Bronchial epithelial cell (primary cell): ENCODE data around the gene RECQL5. TPM values are rescaled to one million over a fixed set of nuclear protein-coding genes. Genes with fewer than 3 reads are reported as not detected.

Experiments
- DNase-seq: peaks from one replicate; pipeline ENCODE4 v3.0.0-alpha.2; 2010; ENCODE audit warnings: low read depth
- FAIRE-seq: peaks from 2 replicates; lab custom pipeline; 2011; peaks lifted over from hg19 to GRCh38; lab: Jason Lieb, UNC
- H3K27me3 ChIP-seq: 2 replicates; pipeline ENCODE4 v1.5.1; 2011; ENCODE audit warnings: low read length; ENCODE audit not compliant: control insufficient read depth, insufficient read depth
- H3K36me3 ChIP-seq: 2 replicates; pipeline ENCODE4 v1.5.1; 2011; ENCODE audit warnings: low read length; ENCODE audit not compliant: control insufficient read depth, insufficient read depth
- H3K4me3 ChIP-seq: 2 replicates; pipeline ENCODE4 v1.5.1; 2011; ENCODE audit warnings: mild to moderate bottlenecking, low read depth, low read length, control low read depth
- CTCF ChIP-seq: IDR thresholded peaks from 2 replicates; pipeline ENCODE4 v1.5.1; 2011; ENCODE audit warnings: mild to moderate bottlenecking, moderate library complexity, low read length, control low read depth, inconsistent platforms; ENCODE audit not compliant: insufficient read depth, severe bottlenecking
- total RNA-seq: library from RNA; depleted of rRNA; stranded (reverse); fragments of >200 nt; gene quantifications from 2 replicates; pipeline ENCODE4 v1.2.1, GENCODE V29; 2014

Gene RECQL5
- total RNA-seq, 1 donor from 2014 or later = 11.6 TPM

- peak; percentile 58 for TF ChIP-seq CTCF
- Histone ChIP-seq H3K4me3 (no peak overlapping the region), H3K27me3 (no peaks in the 10 kb centered on the region), H3K36me3 (no peaks in the 10 kb centered on the region)
- DNase-seq = peak; percentile 10
- FAIRE-seq = no peak
These were observed 47.2 kb downstream of the RECQL5 start for GRCh38 chr17:75619506-75620431.

- no peaks in the 10 kb centered on the region for H3K27me3 ChIP-seq
- DNase-seq = no peak
- TF ChIP-seq CTCF = no peak
- H3K4me3 ChIP-seq = no peak overlapping the region
- FAIRE-seq = no peak
- H3K36me3 ChIP-seq = no peaks in the 10 kb centered on the region
These were observed 49.3 kb downstream of the RECQL5 start for GRCh38 chr17:75617675-75618074.

- no peaks in the 10 kb centered on the region for H3K27me3 ChIP-seq
- no peaks in the 10 kb centered on the region for H3K36me3 ChIP-seq
- FAIRE-seq (no peak), DNase-seq (no peak)
- no peak overlapping the region for H3K4me3 ChIP-seq
- no peak for TF ChIP-seq CTCF
These were observed 49.7 kb downstream of the RECQL5 start for GRCh38 chr17:75617218-75617617.

GRCh38 chr17:75616521-75617122 is 50.3 kb downstream of the RECQL5 start:
- no peaks in the 10 kb centered on the region for H3K36me3 ChIP-seq
- no peak for TF ChIP-seq CTCF

GRCh38 chr17:75615301-75615700 is 51.7 kb downstream of the RECQL5 start:
- Histone ChIP-seq H3K27me3 (no peaks in the 10 kb centered on the region), H3K4me3 (no peak overlapping the region), H3K36me3 (no peaks in the 10 kb centered on the region)
- FAIRE-seq (no peak), DNase-seq (no peak)
- no peak for TF ChIP-seq CTCF

More at GRCh38 chr17:75616521-75617122, 50.3 kb downstream of the RECQL5 start:
- no peak overlapping the region for H3K4me3 ChIP-seq
- DNase-seq (no peak), FAIRE-seq (no peak)
- H3K27me3 ChIP-seq = no peaks in the 10 kb centered on the region
